LNCaP clone FGC (cell line): ENCODE data around the gene SELENBP1.

Experiments used
- DNase-seq: peaks from one replicate; pipeline ENCODE4 v3.0.0-alpha.2; 2011; ENCODE audit warnings: low read depth
- H3K4me3 ChIP-seq: 2 replicates; pipeline ENCODE4 v1.5.1; 2011; ENCODE audit warnings: mild to moderate bottlenecking, low read depth, low read length, control low read depth
- CTCF ChIP-seq: IDR thresholded peaks from 2 replicates; pipeline ENCODE4 v1.5.1; 2012; ENCODE audit warnings: mild to moderate bottlenecking; ENCODE audit not compliant: control insufficient read depth, insufficient read depth; ENCODE audit errors: extremely low read depth

Gene SELENBP1

GRCh38 chr1:151344291-151344690, 28.2 kb downstream of the SELENBP1 start:
- no peak for DNase-seq
- no peak overlapping the region for H3K4me3 ChIP-seq
- TF ChIP-seq CTCF, result no peak

GRCh38 chr1:151343587-151343986, 28.9 kb downstream of the SELENBP1 start:
- no peak for DNase-seq
- no peak overlapping the region for H3K4me3 ChIP-seq
- TF ChIP-seq CTCF, result no peak

- H3K4me3 ChIP-seq, result no peak overlapping the region
- no peak for DNase-seq
- TF ChIP-seq CTCF, result no peak
Measured at GRCh38 chr1:151342569-151342968, 29.9 kb downstream of the SELENBP1 start.

GRCh38 chr1:151342021-151342420, 30.5 kb downstream of the SELENBP1 start:
- TF ChIP-seq CTCF, result no peak
- no peak overlapping the region for H3K4me3 ChIP-seq
- DNase-seq, result no peak

- no peak overlapping the region for H3K4me3 ChIP-seq
- no peak for DNase-seq
- TF ChIP-seq CTCF, result peak; percentile 85
Measured at GRCh38 chr1:151340870-151341754, 31.4 kb downstream of the SELENBP1 start.

- DNase-seq, result no peak
- no peak overlapping the region for H3K4me3 ChIP-seq
- no peak for TF ChIP-seq CTCF
Measured at GRCh38 chr1:151336556-151336955, 35.9 kb downstream of the SELENBP1 start.

GRCh38 chr1:151334822-151335221, 37.7 kb downstream of the SELENBP1 start:
- TF ChIP-seq CTCF, result no peak
- no peak for DNase-seq
- H3K4me3 ChIP-seq, result no peak overlapping the region
